Measurements from ENCODE around the gene SAMD8.

- TF ChIP-seq CTCF (IDR thresholded peaks at IDR 0.05) (no peak), POLR2A (IDR thresholded peaks at IDR 0.05) (no peak)
These were observed 12.4 kb upstream of the SAMD8 start for GRCh38 chr10:75098902-75099673.

Measured in Peyer's patch (tissue), 4 donors.